Epithelial cell of esophagus (primary cell): Measurements from ENCODE around the gene SPTBN1.

ENCODE experiments used
- DNase-seq: peaks from one replicate; pipeline ENCODE4 v3.0.0; 2010; ENCODE audit warnings: low read depth
- H3K4me3 ChIP-seq: 2 replicates; pipeline ENCODE4 v1.5.1; 2011; ENCODE audit warnings: mild to moderate bottlenecking, low read length, control low read depth
- TF ChIP-seq, protein P1 (sequence below): IDR thresholded peaks from 2 replicates; pipeline ENCODE4 v1.5.1; 2011; ENCODE audit warnings: low read depth, mild to moderate bottlenecking, low read length, control low read depth, inconsistent platforms; ENCODE audit not compliant: insufficient read depth; ENCODE audit errors: missing control alignments

SPTBN1 gene

DNA sequence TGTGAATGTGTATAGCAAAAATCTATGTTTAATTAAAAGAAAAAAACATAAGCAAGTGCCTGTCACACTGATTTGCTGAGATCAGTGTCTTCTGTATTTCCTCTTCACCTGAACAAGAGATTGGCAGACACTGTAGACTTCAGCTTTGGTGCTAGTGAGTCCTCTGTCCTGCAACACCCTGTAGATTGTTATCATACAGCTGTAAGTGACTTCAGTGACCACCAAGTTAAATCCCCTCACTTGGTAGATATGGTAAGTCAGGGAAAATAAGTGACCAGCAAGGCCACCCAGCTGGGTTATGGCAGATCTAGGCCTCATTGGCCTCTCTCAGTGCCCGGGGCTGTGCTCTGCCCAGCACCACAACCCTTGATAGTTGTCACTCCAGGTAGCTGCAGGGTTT, 147.7 kb downstream of the SPTBN1 start:
- TF ChIP-seq, protein P1, sequence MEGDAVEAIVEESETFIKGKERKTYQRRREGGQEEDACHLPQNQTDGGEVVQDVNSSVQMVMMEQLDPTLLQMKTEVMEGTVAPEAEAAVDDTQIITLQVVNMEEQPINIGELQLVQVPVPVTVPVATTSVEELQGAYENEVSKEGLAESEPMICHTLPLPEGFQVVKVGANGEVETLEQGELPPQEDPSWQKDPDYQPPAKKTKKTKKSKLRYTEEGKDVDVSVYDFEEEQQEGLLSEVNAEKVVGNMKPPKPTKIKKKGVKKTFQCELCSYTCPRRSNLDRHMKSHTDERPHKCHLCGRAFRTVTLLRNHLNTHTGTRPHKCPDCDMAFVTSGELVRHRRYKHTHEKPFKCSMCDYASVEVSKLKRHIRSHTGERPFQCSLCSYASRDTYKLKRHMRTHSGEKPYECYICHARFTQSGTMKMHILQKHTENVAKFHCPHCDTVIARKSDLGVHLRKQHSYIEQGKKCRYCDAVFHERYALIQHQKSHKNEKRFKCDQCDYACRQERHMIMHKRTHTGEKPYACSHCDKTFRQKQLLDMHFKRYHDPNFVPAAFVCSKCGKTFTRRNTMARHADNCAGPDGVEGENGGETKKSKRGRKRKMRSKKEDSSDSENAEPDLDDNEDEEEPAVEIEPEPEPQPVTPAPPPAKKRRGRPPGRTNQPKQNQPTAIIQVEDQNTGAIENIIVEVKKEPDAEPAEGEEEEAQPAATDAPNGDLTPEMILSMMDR: no peak
- DNase-seq: no peak
- no peak overlapping the region for H3K4me3 ChIP-seq

GRCh38 chr2:54604871-54605270, 148.7 kb downstream of the SPTBN1 start:
- DNase-seq: no peak
- H3K4me3 ChIP-seq: no peak overlapping the region
- TF ChIP-seq, protein P1: no peak

DNA sequence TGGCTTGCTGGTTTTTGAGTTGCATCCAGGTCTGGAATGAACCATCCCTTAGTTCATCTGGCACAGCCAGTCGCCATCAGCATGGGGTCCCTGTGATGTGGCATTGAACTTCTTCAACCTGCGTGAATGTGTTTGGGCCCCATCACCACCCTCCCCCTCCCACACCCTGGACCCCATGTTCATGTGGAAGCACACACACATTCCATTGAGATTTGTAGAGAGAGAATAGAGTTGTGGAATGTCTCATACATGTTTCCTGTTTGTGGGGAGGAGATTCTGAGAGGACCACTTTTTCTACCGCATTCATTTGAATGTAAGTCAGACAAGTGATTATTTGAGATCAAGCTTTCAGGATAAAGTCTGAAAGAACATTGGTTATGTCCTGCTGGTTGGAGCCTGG, 149.7 kb downstream of the SPTBN1 start:
- H3K4me3 ChIP-seq: no peak overlapping the region
- no peak for DNase-seq
- TF ChIP-seq, protein P1: no peak

- TF ChIP-seq, protein P1: no peak
- no peak for DNase-seq
- H3K4me3 ChIP-seq: no peak overlapping the region
These were observed 150.3 kb downstream of the SPTBN1 start for GRCh38 chr2:54606393-54606958.

DNA sequence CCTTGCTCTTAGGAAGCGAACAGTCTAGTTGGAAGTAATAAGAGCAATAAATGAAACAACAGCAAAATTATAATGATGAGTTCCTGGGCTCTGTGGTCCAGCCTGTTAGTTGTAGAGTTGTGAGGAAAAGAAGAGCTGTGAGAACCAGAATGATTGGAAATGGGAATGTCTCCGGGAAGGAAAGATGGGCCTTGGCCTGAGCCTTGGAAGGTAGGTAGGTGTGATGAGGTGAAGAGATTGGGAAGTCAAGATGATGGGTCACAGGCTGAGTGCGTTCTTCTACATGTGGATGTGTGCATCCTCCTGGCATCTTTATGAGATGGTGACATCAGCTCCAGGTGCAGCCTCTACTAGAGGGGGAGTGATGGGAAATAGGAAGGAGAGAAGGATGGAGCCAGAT, 152.1 kb downstream of the SPTBN1 start:
- TF ChIP-seq, protein P1: no peak
- DNase-seq: no peak
- H3K4me3 ChIP-seq: no peak overlapping the region

GRCh38 chr2:54609241-54609640, 153.1 kb downstream of the SPTBN1 start:
- no peak for DNase-seq
- no peak overlapping the region for H3K4me3 ChIP-seq
- TF ChIP-seq, protein P1: no peak

- TF ChIP-seq, protein P1: no peak
- no peak for DNase-seq
These were observed 153.5 kb downstream of the SPTBN1 start for GRCh38 chr2:54609647-54610046.

More at GRCh38 chr2:54609647-54610046, 153.5 kb downstream of the SPTBN1 start:
- no peak overlapping the region for H3K4me3 ChIP-seq
